ENCODE measurements around the gene OR2Y1.

GRCh38 chr5:180724944-180725343 is 14.9 kb downstream of the OR2Y1 start:
- TF ChIP-seq POLR2A (IDR thresholded peaks at IDR 0.05) (no peak), CTCF (IDR thresholded peaks at IDR 0.05) (no peak), POLR2AphosphoS5 (IDR thresholded peaks at IDR 0.05) (no peak), EP300 (IDR thresholded peaks at IDR 0.05) (no peak)

All from stomach (tissue), 4 donors.